ENCODE data around the gene ATF7IP2. TPM values are rescaled to one million over a fixed set of nuclear protein-coding genes. Genes with fewer than 3 reads are reported as not detected.

The ATF7IP2 gene
- total and polyA plus RNA-seq, 2 of the 13 experiments (the other 11 are each of a cell fraction or from before 2014, with no cell fraction given), result 117 to 217 TPM

- TF ChIP-seq AHDC1 (CRISPR knock-in tag; IDR thresholded peaks at IDR 0.05; ENCODE audit: borderline replicate concordance), result peak; percentile 90
- no peak; the same call in 1 of the 2 replicates for TF ChIP-seq ZNF484 (CRISPR knock-in tag; IDR thresholded peaks at IDR 0.05; ENCODE audit: borderline replicate concordance, low read depth)
- peak; percentile 71 for TF ChIP-seq ZSCAN21 (CRISPR knock-in tag; IDR thresholded peaks at IDR 0.05; ENCODE audit: borderline replicate concordance)
- TF ChIP-seq ZNF713 (CRISPR knock-in tag; IDR thresholded peaks at IDR 0.05), result no peak
- peak; percentile 82; the same call in 1 of the 2 replicates for TF ChIP-seq ZNF101 (CRISPR knock-in tag; IDR thresholded peaks at IDR 0.05; ENCODE audit: borderline replicate concordance, low read depth)
- peak; percentile 10; the same call in 1 of the 2 replicates for TF ChIP-seq KDM6A (CRISPR knock-in tag; IDR thresholded peaks at IDR 0.05; ENCODE audit: low read depth)
- no peak for TF ChIP-seq MBD4 (IDR thresholded peaks at IDR 0.05; ENCODE audit: borderline replicate concordance, low read length)
- TF ChIP-seq ZBTB7B (CRISPR knock-in tag; IDR thresholded peaks at IDR 0.05), result peak; percentile 95
- TF ChIP-seq MAX (IDR thresholded peaks at IDR 0.05), result peak; percentile 94
- peak; percentile 69; the same call in 1 of the 2 replicates for TF ChIP-seq SSRP1 (CRISPR knock-in tag; IDR thresholded peaks at IDR 0.05)
- no peak for TF ChIP-seq ZNF10 (CRISPR knock-in tag; IDR thresholded peaks at IDR 0.05; ENCODE audit: borderline replicate concordance, low read depth)
- peak; percentile 100 for TF ChIP-seq ZMYM4 (CRISPR knock-in tag; IDR thresholded peaks at IDR 0.05)
- no peak for TF ChIP-seq TCF7L2 (IDR thresholded peaks at IDR 0.05; ENCODE audit: low read depth, low read length)
- TF ChIP-seq ZNF451 (CRISPR knock-in tag; IDR thresholded peaks at IDR 0.05), result peak; percentile 95
- no peak for TF ChIP-seq SMARCE1 (IDR thresholded peaks at IDR 0.05; ENCODE audit: borderline replicate concordance)
- TF ChIP-seq HMGA1 (CRISPR knock-in tag; conservative IDR thresholded peaks at IDR 0.05), result no peak
- TF ChIP-seq ZBED4 (CRISPR knock-in tag; IDR thresholded peaks at IDR 0.05; ENCODE audit: borderline replicate concordance), result peak; percentile 85; the same call in 1 of the 2 replicates
- peak; percentile 40 to 41; a peak in 1 of 4 replicates for TF ChIP-seq NR2F1 (CRISPR knock-in tag; IDR thresholded peaks at IDR 0.05)
- TF ChIP-seq ZNF556 (CRISPR knock-in tag; IDR thresholded peaks at IDR 0.05; ENCODE audit: borderline replicate concordance), result peak; percentile 91
- TF ChIP-seq ZSCAN9 (CRISPR knock-in tag; IDR thresholded peaks at IDR 0.05; ENCODE audit: borderline replicate concordance), result peak; percentile 99
- peak; percentile 88; the same call in 1 of the 2 replicates for TF ChIP-seq ETV6 (CRISPR knock-in tag; conservative IDR thresholded peaks at IDR 0.05)
Measured at GRCh38 chr16:10385725-10386516, at the start of gene ATF7IP2 (continued).
